GM19239 (cell line): ENCODE data around the gene MYOG.

ENCODE experiments used
- DNase-seq: peaks from one replicate; pipeline ENCODE4 v3.0.0; 2011; ENCODE audit warnings: low spot score; ENCODE audit not compliant: insufficient read length
- FAIRE-seq: peaks from 2 replicates; lab custom pipeline; 2011; peaks lifted over from hg19 to GRCh38; lab: Jason Lieb, UNC

The MYOG gene

GRCh38 chr1:203085528-203086406 lies at the start of gene MYOG:
Gene MYOG, minus strand, starts transcription at chr1:203086012. Its CDS starts 51 bp downstream, at chr1:203085961.
- FAIRE-seq (no peak), DNase-seq (no peak)

- DNase-seq = no peak
- FAIRE-seq = no peak
Measured at GRCh38 chr1:203133970-203134725, 48.3 kb upstream of the MYOG start.

- no peak for FAIRE-seq
- DNase-seq = no peak
Measured at GRCh38 chr1:203131548-203132200, 45.9 kb upstream of the MYOG start.

- FAIRE-seq (no peak), DNase-seq (no peak)
Measured at GRCh38 chr1:203130358-203130985, 44.7 kb upstream of the MYOG start.

GRCh38 chr1:203129501-203130231 lies 43.9 kb upstream of the MYOG start:
- no peak for DNase-seq
- no peak for FAIRE-seq

- FAIRE-seq = no peak
- no peak for DNase-seq
Measured at GRCh38 chr1:203128716-203129500, 43.1 kb upstream of the MYOG start.

GRCh38 chr1:203128431-203128715 lies 42.6 kb upstream of the MYOG start:
- DNase-seq = no peak
- FAIRE-seq = no peak

- DNase-seq = no peak
- FAIRE-seq = no peak
Measured at GRCh38 chr1:203127666-203128430, 42.0 kb upstream of the MYOG start, which contains the start of gene ADORA1. Gene ADORA1, plus strand, starts transcription at chr1:203127726. Its CDS starts 1,116 bp downstream, at chr1:203128842.

- FAIRE-seq (no peak), DNase-seq (no peak)
Measured at GRCh38 chr1:203126866-203127665, 41.3 kb upstream of the MYOG start.

GRCh38 chr1:203126151-203126865 lies 40.5 kb upstream of the MYOG start:
- FAIRE-seq = no peak

GRCh38 chr1:203124546-203125317 lies 38.9 kb upstream of the MYOG start:
- DNase-seq (no peak), FAIRE-seq (no peak)

More at GRCh38 chr1:203126151-203126865, 40.5 kb upstream of the MYOG start:
- no peak for DNase-seq

- no peak for FAIRE-seq
Measured at GRCh38 chr1:203124011-203124410, 38.2 kb upstream of the MYOG start.

GRCh38 chr1:203122159-203122558 lies 36.3 kb upstream of the MYOG start:
- FAIRE-seq (no peak), DNase-seq (no peak)

More at GRCh38 chr1:203124011-203124410, 38.2 kb upstream of the MYOG start:
- no peak for DNase-seq

GRCh38 chr1:203121186-203122015 lies 35.6 kb upstream of the MYOG start:
- no peak for FAIRE-seq
- no peak for DNase-seq
